Kidney (tissue), 14 donors: ENCODE data around the gene ERFE. TPM values are rescaled to one million over a fixed set of nuclear protein-coding genes. Genes with fewer than 3 reads are reported as not detected.
A peak's percentile ranks its signal among the peaks of the same experiment; 100 is the strongest.

Experiments
- DNase-seq, 5 donors: peaks; one replicate each; pipeline ENCODE4 v3.0.0-alpha.2; 2013 to 2020
- FAIRE-seq: peaks from 2 replicates; lab custom pipeline; 2012; peaks lifted over from hg19 to GRCh38; lab: Jason Lieb, UNC
- H3K27ac ChIP-seq, 2 donors: one replicate each; pipeline ENCODE4 v1.7.0; 2013; ENCODE audit warnings: low read depth in 2 of 2, low read length in 2 of 2, inconsistent platforms in 1 of 2
- H3K27me3 ChIP-seq: one replicate; pipeline ENCODE4 v1.7.1; 2013; ENCODE audit warnings: low read length, inconsistent platforms; ENCODE audit not compliant: control insufficient read depth, insufficient read depth
- H3K36me3 ChIP-seq, 3 donors: one replicate each; pipeline versions ENCODE4 v1.7.0 to v1.7.1; 2013; ENCODE audit warnings: low read length in 3 of 3, control low read depth in 1 of 3, inconsistent platforms in 1 of 3; ENCODE audit not compliant: insufficient read depth in 3 of 3, control insufficient read depth in 2 of 3
- H3K4me1 ChIP-seq, 3 donors: one replicate each; pipeline versions ENCODE4 v1.7.0 to v1.7.1; 2013; ENCODE audit warnings: low read length in 3 of 3, inconsistent platforms in 1 of 3, low read depth in 1 of 3; ENCODE audit not compliant: control insufficient read depth in 2 of 3, insufficient read depth in 2 of 3
- H3K4me3 ChIP-seq, 3 donors: one replicate each; pipeline versions ENCODE4 v1.7.0 to v1.8.1; 2013; ENCODE audit warnings: low read length in 3 of 3, control low read depth in 1 of 3, inconsistent platforms in 1 of 3
- H3K9ac ChIP-seq, 3 donors: one replicate each; pipeline versions ENCODE4 v1.7.0 to v1.7.1; 2013; ENCODE audit warnings: low read length in 3 of 3, control low read depth in 1 of 3, inconsistent platforms in 1 of 3
- H3K9me3 ChIP-seq, 3 donors: one replicate each; pipeline versions ENCODE4 v1.7.0 to v1.7.1; 2013; ENCODE audit warnings: low read length in 3 of 3, control low read depth in 1 of 3, inconsistent platforms in 1 of 3; ENCODE audit not compliant: control insufficient read depth in 2 of 3, insufficient read depth in 1 of 3
- CTCF ChIP-seq: IDR thresholded peaks from 3 replicates; pipeline ENCODE4 v1.5.1; 2012; ENCODE audit warnings: mild to moderate bottlenecking, moderate library complexity, borderline replicate concordance; ENCODE audit not compliant: insufficient read depth; ENCODE audit errors: extremely low read depth
- intact Hi-C: fragments of 100-400 bp; cut with DNase I; formaldehyde crosslinking; loops from one replicate; pipeline ENCODE4 v1.11.1; 2022
- polyA plus RNA-seq: library from polyadenylated mRNA; stranded (reverse); fragments of 350-450 nt; fragmentation: Illumina TruSeq; extraction: RNeasy Lipid Tissue Mini Kit (QIAGEN cat#74804); gene quantifications from one replicate; pipeline ENCODE4 v1.2.3, GENCODE V29; 2014; ENCODE audit warnings: low read depth, low replicate concordance; ENCODE audit not compliant: insufficient read depth
- total RNA-seq: library from RNA; stranded (reverse); fragmentation: NEBNext Ultra II Directional; extraction: Animal tissue kit (Norgen Biotek cat#: 25700); gene quantifications from one replicate; pipeline ENCODE4 v1.2.1, GENCODE V29; 2021
- donor health status: control.
- donor health status: control.
- donor health status: control.
- donor health status: control.
- donor health status: control.
- donor health status: DM: yes; HTN: yes; CAD: no.
- donor health status: Normal renal cell carcinoma (clear cell type).

Gene ERFE
- total and polyA plus RNA-seq, 2 donors from 2014 or later = 1.6 to 61.4 TPM

- Histone ChIP-seq H3K27ac (no peak overlapping the region), H3K4me3 (no peak overlapping the region), H3K27me3 (no peaks in the 10 kb centered on the region), H3K4me1 (no peaks in the 10 kb centered on the region), H3K9ac (no peak overlapping the region), H3K9me3 (no peaks in the 10 kb centered on the region), H3K36me3 (no peaks in the 10 kb centered on the region)
- DNase-seq = peak in 4 of 5 donors; percentile 49 to 84 (median 72)
- no peak for FAIRE-seq
- intact Hi-C loops = no loop called here
- no peak for TF ChIP-seq CTCF
Measured at GRCh38 chr2:238160206-238161129, 1.7 kb downstream of the ERFE start.

GRCh38 chr2:238161291-238162051 lies 2.7 kb downstream of the ERFE start:
- FAIRE-seq (no peak), DNase-seq (peak in 2 of 5 donors; percentile 65 to 66)
- no peaks in the 10 kb centered on the region for H3K27me3 ChIP-seq
- no peak overlapping the region for H3K9ac ChIP-seq
- H3K4me1 ChIP-seq = peaks cover 0 to 2% (median 0%) of the 10 kb centered on the region in 3 donors
- H3K4me3 ChIP-seq = no peak overlapping the region
- TF ChIP-seq CTCF = no peak
- intact Hi-C loops = no loop called here
- H3K27ac ChIP-seq = no peak overlapping the region
- no peaks in the 10 kb centered on the region for H3K36me3 ChIP-seq
- H3K9me3 ChIP-seq = no peaks in the 10 kb centered on the region

GRCh38 chr2:238162251-238162845 lies 3.6 kb downstream of the ERFE start:
- Histone ChIP-seq H3K27ac (no peak overlapping the region), H3K4me3 (no peak overlapping the region), H3K9ac (no peak overlapping the region), H3K4me1 (peaks cover 0 to 3% (median 0%) of the 10 kb centered on the region in 3 donors), H3K9me3 (no peaks in the 10 kb centered on the region), H3K27me3 (no peaks in the 10 kb centered on the region), H3K36me3 (no peaks in the 10 kb centered on the region)
- FAIRE-seq (no peak), DNase-seq (peak in 2 of 5 donors; percentile 57 to 75)
- intact Hi-C loops = no loop called here
- no peak for TF ChIP-seq CTCF
